SK-MEL-5 (cell line): ENCODE results near the gene ME1. TPM values are rescaled to one million over a fixed set of nuclear protein-coding genes. Genes with fewer than 3 reads are reported as not detected.
"Not testable (repeated sequence)": the region's sequence is repeated elsewhere in the genome, so short reads cannot be mapped to it uniquely, and the experiment has no call there.

Source experiments
- DNase-seq: peaks from one replicate; pipeline ENCODE4 v3.0.0-alpha.2; 2016; ENCODE audit warnings: low read depth, low spot score
- in situ Hi-C: cut with HindIII; loops from 2 replicates; pipeline ENCODE4 v1.10.0; 2016; ENCODE audit warnings: low sequenced_read_pairs, high pct_unique_total_duplicates, low pct_unique_long_range_greater_than_20kb
- total RNA-seq: library from RNA; depleted of rRNA; stranded (reverse); fragments of >200 nt; shearing (Covaris generic); gene quantifications from 2 replicates; pipeline ENCODE4 v1.2.3, GENCODE V29; 2014

The ME1 gene
- total RNA-seq, 1 experiment from 2014 or later: 9.4 TPM

GRCh38 chr6:83371423-83371822 lies 59.4 kb downstream of the ME1 start:
- no peak for DNase-seq
- in situ Hi-C loops: no loop called here

DNA sequence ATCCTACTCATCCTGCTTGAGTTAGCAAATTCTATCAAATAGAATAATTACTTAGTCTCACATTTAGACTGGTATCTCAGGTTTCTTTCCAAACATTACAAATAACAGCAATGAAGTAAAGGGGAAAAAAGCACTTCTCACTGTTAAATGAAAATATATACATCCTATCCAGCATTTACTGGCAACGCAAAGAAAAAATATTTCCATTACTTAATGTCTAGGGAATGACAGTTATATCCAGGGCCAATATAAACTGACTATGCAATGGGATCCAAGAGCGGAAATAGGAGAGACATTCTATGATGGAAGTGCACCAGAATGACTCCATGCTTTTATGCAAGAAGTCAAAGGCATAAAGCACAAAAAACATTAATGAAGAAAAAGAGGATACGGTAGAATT lies 60.3 kb downstream of the ME1 start:
- no peak for DNase-seq
- in situ Hi-C loops: no loop called here

GRCh38 chr6:83369692-83370091 lies 61.2 kb downstream of the ME1 start:
- in situ Hi-C loops: no loop called here
- no peak for DNase-seq

DNA sequence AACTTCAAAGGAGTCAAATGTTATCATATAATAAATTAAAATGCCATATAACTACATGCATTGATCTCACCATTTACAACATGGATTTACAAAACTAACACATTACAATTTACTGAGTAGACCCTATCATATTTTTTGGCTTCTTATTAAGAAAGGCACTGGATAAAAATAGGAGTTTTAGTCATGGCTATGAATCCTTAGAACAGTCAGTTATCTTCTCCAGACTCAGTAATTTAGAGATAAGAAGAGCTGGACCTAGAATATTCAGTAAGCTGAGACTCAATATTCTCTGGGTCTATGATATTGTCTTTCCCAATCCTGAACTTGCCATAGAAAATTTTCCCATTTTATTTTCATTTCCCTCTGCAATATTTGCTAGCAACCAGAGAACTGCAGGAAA lies 62.3 kb downstream of the ME1 start:
- no peak for DNase-seq
- in situ Hi-C loops: no loop called here

DNA sequence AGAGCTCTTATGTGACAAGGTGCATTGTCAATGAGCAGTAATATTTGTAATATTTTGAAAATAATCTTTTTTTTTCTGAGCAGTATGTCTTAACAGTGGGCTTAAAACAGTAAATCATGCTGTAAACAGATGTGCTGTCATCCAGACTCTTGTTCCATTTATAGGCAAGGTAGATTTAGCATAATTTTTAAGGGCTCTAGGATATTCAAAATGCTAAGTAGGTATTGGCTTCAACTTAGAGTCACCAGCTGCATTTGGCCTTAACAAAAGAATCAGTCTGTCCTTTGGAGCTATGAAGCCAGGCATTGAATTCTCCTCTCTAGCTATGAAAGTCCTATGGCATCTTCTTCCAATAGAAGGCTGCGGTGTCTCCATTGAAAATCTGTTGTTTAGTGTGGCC lies 63.7 kb downstream of the ME1 start:
- DNase-seq: no peak
- in situ Hi-C loops: no loop called here

DNA sequence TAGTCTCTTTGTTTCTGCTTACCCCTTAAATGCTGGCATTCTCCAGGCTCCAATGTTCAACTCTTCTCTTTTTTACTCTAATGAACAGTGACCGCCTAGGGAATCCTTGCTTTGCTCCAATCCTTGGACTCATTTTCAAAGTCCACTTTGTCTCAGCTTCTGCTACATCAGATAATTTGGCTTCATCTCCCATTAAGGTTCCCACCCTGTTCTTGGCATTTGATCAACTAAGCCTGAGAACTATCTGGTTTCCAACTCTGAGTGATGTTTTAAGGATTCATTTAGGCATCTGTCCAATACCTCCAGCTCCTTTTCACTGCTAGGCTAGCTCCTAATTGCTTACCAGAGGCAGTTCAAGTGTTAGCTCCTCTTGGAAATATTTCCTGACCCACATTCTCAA lies 64.9 kb downstream of the ME1 start:
- DNase-seq: no peak
- in situ Hi-C loops: no loop called here

GRCh38 chr6:83362349-83362748 lies 68.5 kb downstream of the ME1 start:
- in situ Hi-C loops, DNase-seq: not testable (repeated sequence)

GRCh38 chr6:83359638-83360037 lies 71.2 kb downstream of the ME1 start:
- no peak for DNase-seq
- in situ Hi-C loops: no loop called here

- in situ Hi-C loops: no loop called here
- DNase-seq: no peak
Measured at GRCh38 chr6:83354747-83355146, 76.1 kb downstream of the ME1 start.

- in situ Hi-C loops: no loop called here
- no peak for DNase-seq
Measured at GRCh38 chr6:83352424-83353061, 78.3 kb downstream of the ME1 start.

DNA sequence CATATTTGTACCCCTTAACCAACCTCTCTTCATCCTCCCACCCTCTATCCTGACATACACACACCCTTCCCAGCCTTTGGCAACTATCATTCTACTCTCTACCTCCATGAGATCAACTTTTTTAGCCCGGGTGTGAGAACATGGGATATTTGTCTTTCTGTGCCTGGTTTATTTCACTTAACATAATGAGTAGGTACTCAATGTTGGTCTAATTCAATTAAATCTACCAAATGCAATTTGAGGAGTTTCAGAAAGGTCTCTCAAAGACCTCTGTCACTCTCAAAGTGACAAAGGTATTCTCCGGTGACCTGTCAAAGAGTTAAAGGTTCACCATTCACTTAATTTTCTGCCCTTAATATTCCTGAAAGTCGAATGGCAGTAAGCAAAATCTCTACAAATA lies 87.7 kb downstream of the ME1 start:
- no peak for DNase-seq
- in situ Hi-C loops: no loop called here

DNA sequence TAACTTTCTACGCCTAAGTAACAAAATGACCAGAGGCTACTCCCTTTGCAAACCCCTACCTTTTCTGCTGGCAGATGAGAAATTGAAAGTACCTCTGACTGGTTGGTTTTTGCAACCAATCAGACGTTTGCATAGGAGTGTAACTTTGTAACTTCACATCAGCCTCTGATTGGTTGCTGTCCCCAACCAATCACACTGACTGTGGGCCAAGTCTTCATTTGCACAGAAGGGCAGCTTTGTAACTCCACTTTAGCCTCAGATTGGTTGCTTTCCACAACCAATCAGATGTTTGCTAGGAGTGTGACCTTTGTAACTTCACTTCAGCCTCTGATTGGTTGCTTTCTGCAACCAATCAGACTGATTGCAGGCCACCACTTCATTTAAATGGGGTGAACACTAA lies 89.1 kb downstream of the ME1 start:
- DNase-seq: no peak
- in situ Hi-C loops: no loop called here

DNA sequence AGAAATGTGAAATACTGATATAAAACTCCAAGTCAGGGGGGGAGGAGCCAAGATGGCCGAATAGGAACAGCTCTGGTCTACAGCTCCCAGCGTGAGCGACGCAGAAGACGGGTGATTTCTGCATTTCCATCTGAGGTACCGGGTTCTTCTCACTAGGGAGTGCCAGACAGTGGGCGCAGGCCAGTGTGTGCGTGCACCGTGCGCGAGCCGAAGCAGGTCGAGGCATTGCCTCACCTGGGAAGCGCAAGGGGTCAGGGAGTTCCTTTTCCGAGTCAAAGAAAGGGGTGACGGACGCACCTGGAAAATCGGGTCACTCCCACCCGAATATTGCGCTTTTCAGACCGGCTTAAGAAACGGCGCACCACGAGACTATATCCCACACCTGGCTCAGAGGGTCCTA lies 96.9 kb downstream of the ME1 start:
- in situ Hi-C loops, DNase-seq: not testable (repeated sequence)

GRCh38 chr6:83333500-83333899 lies 97.4 kb downstream of the ME1 start:
- DNase-seq: no peak
- in situ Hi-C loops: no loop called here

- in situ Hi-C loops: no loop called here
- no peak for DNase-seq
Measured at GRCh38 chr6:83314693-83315092, 116.2 kb downstream of the ME1 start.

DNA sequence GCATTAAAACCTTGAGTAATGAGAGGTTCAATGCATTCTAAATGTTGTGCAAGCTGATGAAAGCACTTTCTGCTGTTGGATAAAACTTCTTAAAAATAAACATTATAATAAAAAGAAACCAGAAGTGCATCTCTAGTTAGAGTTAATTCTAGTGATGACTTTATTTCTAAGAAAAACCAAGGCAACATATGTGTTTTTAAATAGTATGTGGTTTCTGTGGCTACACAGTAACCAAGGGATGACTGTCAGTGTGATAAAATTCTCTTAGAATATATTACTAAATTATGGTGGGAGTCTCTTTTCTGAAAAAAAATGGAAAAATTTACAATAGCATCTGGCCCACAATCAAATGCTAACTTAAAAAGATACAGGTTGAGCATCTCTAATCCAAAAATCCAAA lies 117.0 kb downstream of the ME1 start:
- in situ Hi-C loops: no loop called here
- DNase-seq: no peak

- DNase-seq: no peak
- in situ Hi-C loops: no loop called here
Measured at GRCh38 chr6:83311231-83311630, 119.6 kb downstream of the ME1 start.

DNA sequence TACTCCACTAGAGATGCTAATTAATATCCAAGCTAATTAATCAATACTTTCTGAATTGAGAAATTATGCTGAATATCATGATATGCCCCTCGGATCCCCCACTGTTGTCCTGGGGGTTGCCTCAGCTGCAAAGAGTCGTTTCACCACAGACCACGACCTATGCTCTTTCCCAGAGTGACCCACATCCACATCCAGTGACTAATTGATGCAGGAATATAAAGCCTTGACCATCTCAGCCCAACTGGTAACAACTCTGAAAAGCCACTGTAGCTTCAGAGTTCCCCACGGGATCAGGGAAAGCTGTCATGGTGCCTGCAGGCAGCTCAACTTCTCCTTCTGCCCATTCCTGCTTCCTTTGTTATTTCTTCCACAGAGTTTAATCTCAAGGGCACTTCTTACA lies 120.8 kb downstream of the ME1 start:
- DNase-seq: no peak

DNA sequence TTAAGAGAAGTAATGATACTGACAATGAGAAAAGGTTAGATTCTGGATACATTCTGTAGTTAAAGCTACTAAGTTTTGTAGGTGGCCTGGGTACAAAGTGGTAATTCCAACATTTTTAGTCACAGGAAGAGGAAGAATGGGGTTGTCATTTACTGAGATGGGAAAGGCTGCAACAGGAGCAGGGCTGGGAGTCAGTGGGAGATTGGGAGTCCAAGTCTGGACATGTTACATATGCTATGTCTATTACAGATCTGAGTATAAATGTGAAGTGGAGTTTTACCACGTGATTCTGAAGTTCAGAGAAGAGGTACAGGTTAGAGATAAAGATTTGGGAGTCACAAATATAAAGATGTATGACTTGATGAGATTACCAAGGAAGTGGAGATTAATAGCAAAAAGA lies 121.5 kb downstream of the ME1 start:
- no peak for DNase-seq
- in situ Hi-C loops: no loop called here

More for the DNA sequence above, 120.8 kb downstream of the ME1 start:
- in situ Hi-C loops: no loop called here

DNA sequence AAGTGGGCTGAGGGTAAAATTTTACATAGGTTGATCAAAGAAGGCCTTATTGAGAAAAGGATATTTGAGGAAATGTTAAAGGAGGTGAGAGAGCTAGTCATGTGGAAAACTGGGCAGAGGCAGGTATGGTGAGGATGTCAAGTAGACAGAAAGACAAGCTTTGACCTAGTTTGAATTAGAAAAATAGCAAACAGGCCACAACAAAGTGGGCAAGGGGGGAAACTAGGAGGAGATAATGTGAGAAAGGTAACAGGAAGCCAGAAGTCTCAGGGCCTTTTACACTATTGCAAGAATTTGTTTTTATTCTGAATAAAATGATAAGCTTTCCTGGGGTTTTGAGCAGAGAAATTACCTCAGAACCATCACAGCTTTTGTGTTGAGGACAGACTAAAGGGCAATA lies 122.0 kb downstream of the ME1 start:
- in situ Hi-C loops: no loop called here
- no peak for DNase-seq
